GM18520 (cell line): ENCODE results near the gene BIN1.
"Not testable (repeated sequence)": the region's sequence is repeated elsewhere in the genome, so short reads cannot be mapped to it uniquely, and the experiment has no call there.

Experiments used
- ATAC-seq: cut with Tn5 transposase; IDR thresholded peaks from one replicate; pipeline ENCODE4 v1.9.1; 2021; ENCODE audit not compliant: unreplicated experiment

The BIN1 gene

GRCh38 chr2:127134833-127135830 lies 28.2 kb upstream of the BIN1 start:
- no peak for ATAC-seq

DNA sequence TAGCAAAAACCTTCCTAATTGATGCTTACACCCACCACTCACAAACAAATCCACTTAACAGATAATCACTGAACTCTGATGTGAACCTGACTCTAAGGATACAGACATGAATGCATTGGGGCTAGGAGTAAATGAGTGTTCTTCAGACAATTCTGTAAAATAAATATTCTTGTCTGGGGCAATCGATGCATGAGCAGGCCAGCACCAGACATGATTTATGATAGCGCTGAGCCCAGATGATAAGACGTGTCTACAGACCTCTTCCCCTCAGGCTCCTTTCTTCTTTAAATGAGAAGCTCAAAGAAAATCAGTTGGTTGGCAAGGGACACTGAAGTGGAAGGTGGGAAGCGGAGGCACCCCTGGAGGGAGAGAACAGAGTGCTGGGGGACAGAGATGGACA lies 27.3 kb upstream of the BIN1 start:
- no peak for ATAC-seq

DNA sequence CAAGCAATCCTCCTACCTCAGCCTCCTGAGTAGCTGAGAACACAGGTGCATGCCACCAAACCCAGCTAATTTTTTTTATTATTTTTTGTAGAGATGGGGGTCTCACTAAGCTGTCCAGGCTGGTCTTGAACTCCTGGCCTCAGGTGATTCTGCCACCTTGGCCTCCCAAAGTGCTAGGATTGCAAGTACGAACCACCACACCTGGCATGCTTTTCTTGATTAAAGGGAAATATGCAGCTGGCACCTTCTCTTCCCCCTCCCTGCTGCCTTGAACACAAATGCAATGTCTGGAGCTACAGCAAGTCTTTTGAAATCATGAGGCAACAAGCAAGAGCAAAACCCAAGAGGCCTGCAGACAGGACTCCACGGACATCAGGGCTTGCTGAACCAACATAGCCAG lies 26.8 kb upstream of the BIN1 start:
- no peak for ATAC-seq

GRCh38 chr2:127130421-127130820 lies 23.5 kb upstream of the BIN1 start:
- ATAC-seq: no peak

DNA sequence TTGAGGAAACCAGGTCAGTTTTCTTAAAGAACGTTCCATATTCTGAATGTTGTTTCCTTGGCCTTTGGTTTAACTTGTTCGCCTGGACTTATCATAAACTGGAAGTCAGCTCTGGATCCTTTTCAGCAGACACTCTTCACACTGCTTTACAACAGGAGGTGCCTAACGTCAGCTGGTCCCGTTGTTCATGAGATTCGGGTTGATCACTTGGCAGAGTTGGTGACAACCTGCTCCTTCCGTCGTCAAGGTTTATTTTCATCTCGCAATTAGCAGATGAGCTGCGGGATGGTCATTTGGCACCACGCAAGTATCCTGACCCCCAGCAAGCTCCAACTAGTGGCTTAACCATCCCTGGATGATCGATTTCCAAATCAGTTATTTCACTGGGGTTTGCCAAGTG lies 23.0 kb upstream of the BIN1 start:
- ATAC-seq: no peak

GRCh38 chr2:127128445-127128904 lies 21.5 kb upstream of the BIN1 start:
- peak; percentile 94 for ATAC-seq

DNA sequence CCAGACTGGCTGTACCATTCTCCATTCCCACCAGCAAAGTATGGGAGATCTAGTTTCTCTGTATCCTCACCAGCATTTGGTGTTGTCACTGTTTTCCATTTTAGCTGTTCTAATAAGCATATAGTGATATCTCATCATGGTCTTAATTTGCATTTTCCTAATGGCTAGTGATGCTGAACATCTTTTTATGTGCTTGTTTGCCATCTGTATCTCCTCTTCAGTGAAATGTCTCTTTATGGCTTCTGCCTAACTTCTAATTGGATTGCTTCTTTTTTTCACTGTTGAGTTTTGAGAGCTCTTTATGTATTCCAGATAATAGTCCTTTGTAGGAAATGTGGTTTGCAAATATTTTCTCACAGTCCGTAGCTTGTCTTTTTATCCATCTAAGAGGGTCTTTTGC lies 18.9 kb upstream of the BIN1 start:
- ATAC-seq: no peak

GRCh38 chr2:127124426-127124825 lies 17.5 kb upstream of the BIN1 start:
- no peak for ATAC-seq

DNA sequence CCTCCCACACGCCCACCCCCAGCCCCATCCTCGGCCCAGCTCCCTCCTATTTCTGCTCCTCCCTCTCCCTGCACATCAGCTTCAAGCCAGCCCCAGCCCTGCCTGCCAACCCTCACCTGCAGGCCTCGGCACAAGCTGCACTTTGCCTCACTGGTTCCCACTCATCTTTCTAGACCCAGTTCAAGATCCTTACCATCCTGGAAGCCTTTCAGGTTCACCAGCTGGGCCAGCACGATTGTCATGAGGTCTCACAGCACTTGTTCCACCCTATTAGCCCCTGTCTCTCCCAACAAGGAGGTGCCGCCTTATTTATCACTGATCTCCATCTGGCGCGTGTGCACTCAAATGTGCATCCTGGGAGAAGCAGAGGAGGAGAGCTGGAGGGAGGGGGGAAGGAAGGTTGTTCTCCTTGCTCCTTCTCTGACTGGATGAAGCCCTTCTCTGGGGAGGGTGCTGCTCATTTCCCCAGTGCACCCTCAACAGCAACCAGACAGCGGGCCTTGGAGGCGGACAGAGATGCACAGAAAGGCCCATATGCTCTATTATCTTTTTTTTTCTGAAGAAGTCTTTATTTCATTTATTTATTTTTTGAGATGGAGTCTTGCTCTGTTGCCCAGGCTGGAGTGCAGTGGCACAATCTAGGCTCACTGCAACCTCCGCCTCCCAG lies 15.5 kb upstream of the BIN1 start:
- no peak for ATAC-seq

GRCh38 chr2:127121776-127122176 lies 14.8 kb upstream of the BIN1 start:
- ATAC-seq: no peak

DNA sequence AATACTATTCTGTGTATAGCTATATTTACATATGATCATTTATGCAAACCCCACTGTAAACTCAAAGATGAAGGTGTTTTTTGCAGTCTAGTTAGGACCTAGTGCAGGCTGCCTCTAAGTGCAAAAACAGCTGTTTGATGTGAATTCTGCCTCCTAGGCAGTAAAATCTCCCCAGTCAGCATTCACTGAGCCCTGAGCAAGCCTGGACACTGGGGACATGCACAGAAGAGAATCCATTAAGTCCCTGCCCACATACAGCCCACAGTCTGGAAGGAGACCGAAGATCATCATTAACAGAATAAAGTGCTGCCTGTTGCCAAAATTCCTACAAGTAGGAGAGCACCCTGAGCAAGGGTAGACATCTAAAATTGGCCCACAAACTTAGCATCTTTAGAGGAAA lies 14.4 kb upstream of the BIN1 start:
- ATAC-seq: no peak

DNA sequence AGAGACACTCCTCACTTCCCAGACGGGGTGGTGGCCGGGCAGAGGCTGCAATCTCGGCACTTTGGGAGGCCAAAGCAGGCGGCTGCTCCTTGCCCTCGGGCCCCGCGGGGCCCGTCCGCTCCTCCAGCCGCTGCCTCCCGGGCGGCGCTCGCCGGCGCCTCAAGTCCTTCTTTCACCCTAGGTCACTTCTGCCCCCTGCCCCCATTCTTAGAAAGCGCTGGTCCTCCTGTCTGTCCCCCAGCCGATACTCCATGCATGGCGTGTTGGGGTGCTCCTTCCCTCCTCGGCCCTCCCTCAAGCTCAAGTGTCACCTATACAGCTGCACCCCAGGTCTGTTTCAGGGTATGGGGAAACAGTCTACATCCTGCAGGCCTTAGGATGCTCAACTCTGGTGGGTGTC lies 13.5 kb upstream of the BIN1 start:
- not testable (repeated sequence) for ATAC-seq

DNA sequence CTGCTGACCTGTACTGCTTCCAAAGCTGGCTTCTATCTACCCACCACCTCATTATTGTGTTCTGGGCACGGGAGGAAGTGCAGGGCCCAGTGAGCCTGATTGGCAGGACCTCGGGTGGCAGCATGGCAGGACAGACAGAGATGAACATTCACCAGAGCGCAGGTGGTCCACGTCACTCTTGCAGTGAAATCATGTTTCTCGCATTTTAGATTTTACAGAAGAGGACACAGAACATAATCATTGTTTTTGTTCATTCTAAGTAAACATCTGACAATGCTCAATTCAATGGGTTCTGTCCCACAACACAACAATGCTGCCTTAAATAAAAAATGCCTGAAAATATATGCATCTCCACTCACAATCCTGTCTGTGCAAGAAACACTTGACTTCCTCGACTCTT lies 11.5 kb upstream of the BIN1 start:
- no peak for ATAC-seq

GRCh38 chr2:127118038-127118437 lies 11.1 kb upstream of the BIN1 start:
- no peak for ATAC-seq

DNA sequence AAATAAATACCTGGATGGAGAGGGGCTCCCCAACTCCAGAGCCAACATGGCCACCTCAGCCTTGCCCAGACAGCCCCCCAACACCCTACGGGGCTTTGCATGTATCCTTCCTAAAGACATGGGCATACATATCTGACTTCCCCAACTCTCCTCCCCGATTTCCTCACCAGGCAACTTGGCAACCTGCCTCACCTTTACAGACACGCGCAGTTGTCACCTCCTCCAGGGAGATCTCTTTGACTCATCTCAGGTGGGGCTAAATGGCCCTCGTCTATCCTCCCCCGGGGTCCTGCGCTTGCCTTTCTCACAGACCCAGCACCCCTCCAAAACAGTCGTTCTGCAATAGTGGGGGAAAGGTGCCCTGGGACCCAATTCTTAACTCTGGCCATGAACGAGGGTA lies 10.6 kb upstream of the BIN1 start:
- ATAC-seq: no peak

- no peak for ATAC-seq
Observed at GRCh38 chr2:127115471-127116199, 8.7 kb upstream of the BIN1 start.

GRCh38 chr2:127110985-127111384 lies 4.0 kb upstream of the BIN1 start:
- no peak for ATAC-seq

DNA sequence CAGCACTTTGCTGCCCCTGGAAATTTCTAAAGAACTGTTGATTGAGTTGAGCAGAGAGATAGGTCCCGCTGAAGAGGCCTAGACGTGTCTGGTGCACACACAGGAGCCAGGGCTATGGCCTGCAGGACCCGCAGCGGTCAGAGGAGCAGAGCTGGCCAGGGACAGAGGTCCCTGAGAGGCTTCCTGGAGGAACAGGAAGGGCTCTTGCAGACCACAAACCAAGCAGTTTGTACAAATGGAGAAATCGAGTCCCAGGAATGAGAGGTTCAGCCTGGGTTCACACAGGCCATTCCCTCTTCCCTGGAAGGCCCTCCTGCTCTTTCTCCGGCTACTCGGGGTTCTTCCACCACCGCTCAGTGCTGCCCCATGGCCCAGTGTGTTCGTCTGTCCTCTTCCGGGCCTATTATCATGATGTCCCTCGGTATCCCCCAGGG lies 1.2 kb upstream of the BIN1 start:
- no peak for ATAC-seq

DNA sequence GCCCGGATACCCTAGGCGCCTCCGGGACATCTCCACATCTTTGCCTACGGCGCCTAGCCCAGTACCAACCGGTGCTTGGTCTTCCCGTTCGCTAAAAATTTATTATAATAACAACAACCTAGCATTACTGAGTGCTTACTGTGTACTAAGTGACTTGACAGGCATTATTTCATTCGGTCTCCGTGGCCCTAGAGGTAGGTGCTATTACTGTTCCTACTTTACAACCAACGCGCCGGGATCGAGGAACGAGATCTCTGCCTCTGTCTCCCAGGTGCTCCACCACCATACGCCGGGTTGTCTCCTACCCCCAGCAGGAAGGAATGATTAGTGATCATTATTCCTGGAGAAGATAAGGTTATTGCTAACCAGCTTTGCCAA lies 657 bp upstream of the BIN1 start:
- ATAC-seq: no peak

GRCh38 chr2:127106457-127106990 lies 430 bp downstream of the BIN1 start:
- ATAC-seq: no peak
